SIG-M5 (cell line): ENCODE results near the gene UVRAG.
"Not testable (repeated sequence)": the region's sequence is repeated elsewhere in the genome, so short reads cannot be mapped to it uniquely, and the experiment has no call there.

ENCODE experiments used
- DNase-seq: peaks from one replicate; lab custom pipeline; 2025; lab: John Stamatoyannopoulos, UW

UVRAG gene

DNA sequence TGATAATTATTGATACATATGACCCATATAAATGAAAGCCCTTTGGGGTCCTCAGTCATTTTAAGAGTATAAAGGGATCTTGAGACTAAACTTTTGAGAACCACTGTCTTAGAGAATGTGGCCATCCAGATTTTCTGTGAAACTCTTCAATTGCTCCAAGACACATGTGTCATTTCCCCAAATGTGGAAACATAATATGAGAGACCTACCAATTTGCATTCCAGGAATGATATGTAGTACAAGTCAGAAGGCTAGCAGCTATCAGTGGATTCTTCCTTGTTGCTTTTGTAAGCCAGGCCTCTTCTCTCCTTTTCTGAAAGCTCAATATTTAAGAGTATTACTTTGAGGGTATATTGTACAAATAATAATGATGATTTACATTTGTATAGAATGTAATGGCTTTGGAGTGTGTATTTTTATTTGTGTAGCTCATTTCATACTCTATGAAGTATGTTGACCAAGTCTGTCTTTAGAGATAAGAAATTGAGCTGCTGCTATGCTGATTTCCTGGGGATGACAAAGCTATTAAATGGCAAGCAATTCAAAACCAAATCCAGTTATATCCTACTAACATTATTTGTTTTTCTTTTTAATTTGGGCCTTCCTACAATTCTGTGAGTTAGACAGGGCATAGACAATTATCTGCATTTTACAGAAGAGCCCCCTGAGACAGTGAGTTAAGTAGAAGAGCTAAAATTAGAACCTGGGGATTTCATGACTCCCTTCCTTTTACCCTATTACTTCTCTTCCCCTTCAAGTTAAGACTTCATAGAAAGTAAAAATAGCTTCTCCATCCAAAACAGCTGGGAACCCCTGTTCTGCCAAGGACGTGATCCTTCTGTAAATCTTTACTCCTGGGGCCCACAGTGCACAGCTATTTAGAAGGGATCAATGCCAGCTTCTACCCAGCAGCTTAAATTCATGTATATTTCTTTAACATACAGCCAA is 259.4 kb downstream of the UVRAG start:
- DNase-seq = no peak

- no peak for DNase-seq
Observed at GRCh38 chr11:76075716-76076115, 260.7 kb downstream of the UVRAG start.

DNA sequence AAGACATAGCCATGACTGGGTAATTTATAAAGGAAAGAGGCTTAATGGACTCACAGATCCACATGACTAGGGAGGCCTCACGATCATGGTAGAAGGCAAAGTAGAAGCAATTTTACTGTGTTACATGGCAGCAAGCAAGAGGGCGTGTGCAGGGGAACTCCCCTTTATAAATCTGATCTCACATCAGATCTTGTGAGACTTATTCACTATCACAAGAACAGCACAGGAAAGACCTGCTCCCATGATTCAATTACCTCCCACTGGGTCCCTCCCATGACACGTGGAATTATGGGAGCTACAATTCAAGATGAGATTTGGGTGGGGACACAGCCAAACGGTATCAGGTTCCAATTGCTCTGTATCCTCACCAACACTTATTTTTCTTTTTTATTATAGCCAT is 261.2 kb downstream of the UVRAG start:
- not testable (repeated sequence) for DNase-seq

- DNase-seq = no peak
Observed at GRCh38 chr11:76076749-76077148, 261.7 kb downstream of the UVRAG start.

- no peak for DNase-seq
Observed at GRCh38 chr11:76077575-76078150, 262.7 kb downstream of the UVRAG start.

GRCh38 chr11:76081084-76081483 is 266.1 kb downstream of the UVRAG start:
- not testable (repeated sequence) for DNase-seq

GRCh38 chr11:76083563-76084451 is 268.8 kb downstream of the UVRAG start:
- no peak for DNase-seq

GRCh38 chr11:76085270-76085669 is 270.3 kb downstream of the UVRAG start:
- DNase-seq = no peak

DNA sequence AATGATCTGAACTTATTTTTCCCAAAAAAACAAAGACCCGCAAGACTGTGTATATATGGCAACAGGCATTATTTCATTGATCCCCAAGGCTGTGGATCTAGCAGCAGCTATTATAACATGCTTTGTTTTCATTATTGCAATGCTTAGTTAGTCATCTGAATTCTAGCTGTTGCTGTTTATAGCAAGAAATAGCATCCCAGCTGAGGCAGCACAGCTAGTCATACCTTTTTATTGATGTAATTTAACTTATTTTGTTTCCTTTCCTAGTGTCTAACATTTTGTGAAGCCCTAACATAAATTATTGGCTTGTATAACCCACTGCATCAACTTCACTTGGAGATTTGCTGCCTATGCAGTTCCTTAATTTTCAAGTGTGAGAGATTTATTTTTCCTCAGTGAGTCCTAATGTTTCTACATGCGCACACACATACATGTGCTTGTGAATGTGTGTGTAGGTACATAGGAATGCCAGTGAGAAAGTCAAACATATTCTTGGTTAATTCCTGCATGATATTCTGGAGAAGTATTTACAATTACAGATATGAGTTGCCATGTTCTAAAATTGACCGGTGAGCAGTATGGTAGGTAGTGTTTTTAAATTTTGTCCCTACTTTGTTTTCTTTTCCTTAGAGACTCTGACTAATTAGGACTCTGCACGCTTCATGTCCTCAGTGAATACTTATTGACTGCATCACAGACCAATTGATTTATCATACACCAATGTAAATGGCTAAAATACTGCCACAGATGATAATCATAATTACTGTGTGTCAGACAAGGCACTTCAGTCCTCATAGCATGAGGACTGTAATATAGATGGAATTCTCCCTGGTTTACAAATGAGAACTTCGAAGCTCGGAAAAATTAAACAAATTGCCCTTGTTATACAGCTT is 272.0 kb downstream of the UVRAG start:
- no peak for DNase-seq

- no peak for DNase-seq
Observed at GRCh38 chr11:76087749-76088148, 272.7 kb downstream of the UVRAG start.

DNA sequence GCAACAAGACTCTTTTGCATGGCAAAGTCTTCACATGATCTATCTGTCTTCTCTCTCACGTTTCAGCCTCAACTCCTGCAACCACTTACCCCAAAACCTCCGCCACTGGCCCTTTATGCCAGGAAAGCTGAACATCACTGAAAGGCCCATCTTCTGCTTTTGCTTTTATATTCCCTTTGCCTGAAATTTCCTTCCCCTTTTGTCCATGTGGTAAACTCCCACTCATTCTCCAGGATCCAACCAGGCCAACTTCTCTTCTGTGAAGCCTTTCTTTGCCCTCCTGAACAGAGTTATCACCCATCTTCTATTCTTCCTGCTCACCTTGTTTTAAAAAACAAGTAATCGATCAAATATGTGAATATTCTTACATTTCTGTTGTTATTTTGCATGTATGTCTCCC is 273.5 kb downstream of the UVRAG start:
- no peak for DNase-seq

GRCh38 chr11:76090174-76090573 is 275.2 kb downstream of the UVRAG start:
- no peak for DNase-seq

GRCh38 chr11:76090821-76091220 is 275.8 kb downstream of the UVRAG start:
- no peak for DNase-seq

DNA sequence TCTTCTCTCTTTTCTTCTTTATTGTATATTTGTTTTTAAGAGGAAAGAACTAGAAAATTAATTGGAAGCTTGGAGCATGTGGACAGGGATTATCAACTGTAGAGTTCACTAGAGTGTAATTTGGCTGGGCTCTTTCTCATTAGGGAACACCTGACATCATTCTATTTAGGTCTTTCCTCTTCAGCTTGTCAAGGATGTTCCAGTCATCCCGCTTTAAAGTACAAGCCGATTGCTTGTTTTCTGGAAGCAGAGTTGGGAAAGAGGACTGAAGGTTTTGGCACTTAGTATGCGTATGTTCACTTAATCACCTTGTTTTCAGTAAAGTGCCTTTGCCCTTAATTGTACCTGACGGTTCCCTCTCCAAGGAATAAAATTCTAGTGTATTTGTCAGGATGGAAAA is 279.7 kb downstream of the UVRAG start:
- DNase-seq = no peak

GRCh38 chr11:76095891-76096290 is 280.9 kb downstream of the UVRAG start:
- DNase-seq = no peak

- no peak for DNase-seq
Observed at GRCh38 chr11:76096552-76096951, 281.5 kb downstream of the UVRAG start.

DNA sequence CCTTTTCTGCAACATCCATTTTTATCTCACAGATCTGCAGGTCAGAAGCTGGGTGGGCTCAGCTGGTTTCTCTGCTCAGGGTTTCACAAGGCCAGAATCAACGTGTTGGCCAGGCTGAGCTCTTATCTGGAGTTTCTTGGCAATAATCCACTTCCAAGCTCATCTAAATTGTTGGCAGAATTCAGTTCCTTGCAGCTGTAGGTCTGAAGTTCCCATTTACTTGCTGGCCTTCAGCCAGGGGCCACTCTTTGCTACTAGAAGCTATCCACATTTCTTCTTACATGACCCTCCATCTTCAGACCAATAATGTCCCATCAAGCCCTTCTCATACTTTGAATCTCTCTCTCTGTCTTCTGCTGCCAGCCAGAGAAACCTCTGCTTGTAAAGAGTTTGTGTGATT is 287.8 kb downstream of the UVRAG start:
- DNase-seq = no peak

DNA sequence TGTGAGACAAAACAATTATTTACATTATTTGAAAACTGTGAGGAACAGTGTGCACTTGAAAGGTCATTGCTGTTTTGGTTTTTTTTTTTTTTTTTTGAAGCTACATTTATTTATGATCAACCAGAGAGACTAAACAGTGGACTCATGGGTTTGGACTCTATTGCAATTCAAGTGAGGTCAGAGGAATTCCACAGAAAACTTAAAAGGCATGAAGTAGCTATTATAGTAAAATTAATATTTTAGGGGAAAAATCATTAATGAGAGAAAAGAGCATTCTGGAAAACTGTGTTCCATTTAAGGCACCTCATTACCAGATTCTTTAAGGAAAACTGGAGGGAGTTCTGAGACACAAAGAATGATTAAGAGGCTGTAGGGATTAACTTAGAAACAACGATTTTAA is 288.4 kb downstream of the UVRAG start:
- no peak for DNase-seq

DNA sequence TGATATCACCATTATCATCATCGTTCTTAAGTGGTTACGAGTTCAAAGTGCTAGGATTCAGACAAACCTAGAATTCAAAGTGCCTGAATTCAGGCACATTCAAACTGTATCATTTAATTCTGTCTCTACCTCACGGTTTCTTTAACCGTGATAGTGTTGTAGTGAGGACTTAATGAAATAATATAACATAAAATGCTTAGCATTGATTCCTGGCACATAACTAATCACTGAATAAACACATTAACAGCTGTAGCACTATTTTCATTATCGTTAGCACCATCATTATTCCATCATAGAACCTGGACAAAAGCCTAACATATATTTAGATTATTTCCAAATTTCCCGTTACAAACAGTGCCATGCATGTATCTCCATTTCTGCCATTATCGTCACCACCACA is 289.3 kb downstream of the UVRAG start:
- no peak for DNase-seq

DNA sequence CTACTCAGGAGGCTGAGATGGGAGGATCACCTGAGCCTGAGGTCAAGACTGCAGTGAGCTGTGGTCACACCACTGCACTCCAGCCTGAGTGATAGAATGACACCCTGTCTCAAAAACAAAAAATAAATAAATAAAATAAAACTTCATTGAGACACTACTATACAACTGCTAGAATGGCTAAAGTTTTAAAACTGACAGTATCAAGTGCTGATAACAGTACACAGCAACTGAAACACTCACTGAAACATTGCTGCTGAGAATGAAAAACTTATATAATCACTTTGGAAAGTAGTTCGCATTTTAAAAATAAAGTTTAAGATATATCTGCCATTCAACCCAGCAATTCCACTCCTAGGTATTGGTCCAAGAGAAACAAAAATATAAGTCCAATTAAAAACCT is 290.6 kb downstream of the UVRAG start:
- no peak for DNase-seq

DNA sequence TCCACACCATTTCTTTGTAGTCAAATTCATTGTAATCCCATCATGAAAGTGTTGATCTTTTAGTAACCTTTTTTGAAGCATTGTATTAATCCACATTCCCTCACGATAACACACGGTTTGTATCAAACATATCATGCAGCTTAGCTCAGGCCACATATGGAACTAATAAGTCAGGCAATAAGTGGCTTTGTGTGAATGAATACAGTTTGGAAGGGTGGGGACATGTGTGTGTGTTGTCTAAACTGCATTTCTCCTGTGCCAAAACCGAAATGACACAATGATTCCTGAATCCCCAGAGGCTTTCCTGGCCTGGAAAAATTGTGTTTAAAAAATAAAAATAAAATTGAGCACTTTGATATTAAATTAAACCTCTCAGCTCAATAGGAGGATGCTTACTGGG is 293.0 kb downstream of the UVRAG start:
- DNase-seq = no peak

DNA sequence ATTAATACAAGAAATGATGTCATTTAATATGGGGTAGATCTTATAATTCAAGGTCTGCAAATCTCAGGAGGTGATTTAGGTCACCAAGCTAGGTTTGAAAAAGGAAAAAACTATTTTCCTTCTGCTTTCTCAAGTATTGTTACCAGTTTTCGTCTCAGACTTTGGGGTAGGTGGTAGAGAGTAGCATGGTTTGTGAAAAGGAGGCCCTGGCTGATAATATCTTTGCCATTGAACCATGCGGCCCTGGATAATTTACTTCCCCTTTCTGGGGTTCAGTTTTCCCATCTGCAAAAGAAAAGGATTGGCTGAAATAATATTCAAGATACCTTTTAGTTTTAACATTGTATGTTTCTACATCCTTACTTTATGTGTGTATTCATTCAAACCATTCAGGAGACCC is 299.2 kb downstream of the UVRAG start:
- no peak for DNase-seq
